ENCODE results near the gene DENND1C.

DENND1C gene

DNA sequence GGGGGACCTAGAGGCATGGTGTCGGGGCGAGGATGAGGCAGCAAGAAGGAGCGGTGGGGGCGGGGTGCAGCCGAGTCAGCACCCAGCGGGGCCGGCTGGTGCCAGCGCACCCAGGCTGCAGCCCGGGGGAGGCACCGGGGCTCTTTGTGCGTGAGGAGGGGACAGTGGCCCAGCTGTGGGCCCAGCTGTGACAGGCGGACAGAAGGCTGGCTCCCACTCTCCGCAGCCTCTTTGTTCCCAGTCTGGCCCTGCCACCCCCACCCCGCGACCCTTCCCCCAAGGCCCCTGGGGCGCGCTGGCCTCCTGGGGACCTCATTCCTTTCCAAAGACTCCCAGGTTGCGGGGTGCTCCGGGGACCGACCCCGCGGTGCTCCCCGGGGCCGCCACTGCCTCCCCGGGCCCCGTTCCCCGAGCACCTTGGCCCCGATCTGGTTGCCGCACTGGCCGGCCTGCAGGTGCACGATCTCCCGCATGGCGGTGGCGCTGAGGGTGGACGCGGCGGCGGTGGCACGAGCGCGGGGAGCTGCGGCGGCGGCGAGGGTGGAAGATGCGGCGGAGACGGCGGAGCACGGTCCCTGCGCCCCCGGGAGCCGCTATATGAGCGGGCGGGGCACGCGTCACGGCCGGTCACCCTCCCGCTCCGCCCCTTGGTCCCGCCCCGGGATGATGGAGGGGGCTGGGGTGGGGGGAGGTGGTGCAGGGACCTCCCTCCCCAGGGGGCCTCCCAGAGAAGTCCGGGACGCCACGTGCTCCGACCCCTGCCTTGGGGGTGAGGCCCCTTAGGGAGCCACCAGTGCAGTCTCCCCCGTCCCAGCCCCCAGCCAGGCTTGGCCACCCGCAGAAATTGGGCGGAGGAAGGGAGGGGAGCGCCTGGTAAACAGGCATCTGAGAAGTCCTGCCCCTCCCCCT lies 20.4 kb upstream of the DENND1C start, which contains the start of gene TUBB4A:
TSS of gene TUBB4A (minus strand) at position 570 of the 909 bp plus-strand sequence. CDS start at position 473, 97 bp downstream.
- DNase-seq (ENCODE audit: extremely low read depth, insufficient read length), result peak; percentile 47
- peak within 1 kb of the TSS; percentile 62 for H3K4me3 ChIP-seq (replicated peaks; ENCODE audit: low read depth, low read length)
- TF ChIP-seq, protein P1, sequence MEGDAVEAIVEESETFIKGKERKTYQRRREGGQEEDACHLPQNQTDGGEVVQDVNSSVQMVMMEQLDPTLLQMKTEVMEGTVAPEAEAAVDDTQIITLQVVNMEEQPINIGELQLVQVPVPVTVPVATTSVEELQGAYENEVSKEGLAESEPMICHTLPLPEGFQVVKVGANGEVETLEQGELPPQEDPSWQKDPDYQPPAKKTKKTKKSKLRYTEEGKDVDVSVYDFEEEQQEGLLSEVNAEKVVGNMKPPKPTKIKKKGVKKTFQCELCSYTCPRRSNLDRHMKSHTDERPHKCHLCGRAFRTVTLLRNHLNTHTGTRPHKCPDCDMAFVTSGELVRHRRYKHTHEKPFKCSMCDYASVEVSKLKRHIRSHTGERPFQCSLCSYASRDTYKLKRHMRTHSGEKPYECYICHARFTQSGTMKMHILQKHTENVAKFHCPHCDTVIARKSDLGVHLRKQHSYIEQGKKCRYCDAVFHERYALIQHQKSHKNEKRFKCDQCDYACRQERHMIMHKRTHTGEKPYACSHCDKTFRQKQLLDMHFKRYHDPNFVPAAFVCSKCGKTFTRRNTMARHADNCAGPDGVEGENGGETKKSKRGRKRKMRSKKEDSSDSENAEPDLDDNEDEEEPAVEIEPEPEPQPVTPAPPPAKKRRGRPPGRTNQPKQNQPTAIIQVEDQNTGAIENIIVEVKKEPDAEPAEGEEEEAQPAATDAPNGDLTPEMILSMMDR (IDR thresholded peaks at IDR 0.05; ENCODE audit: insufficient read depth, low read length, poor library complexity, severe bottlenecking), result no peak
- H3K36me3 ChIP-seq (ENCODE audit: control insufficient read depth, insufficient read depth, low read length), result no peaks in the 10 kb centered on the region
- H3K27me3 ChIP-seq (replicated peaks; ENCODE audit: control insufficient read depth, insufficient read depth, low read length), result no peaks in the 10 kb centered on the region; the same call in 1 of the 2 replicates

DNA sequence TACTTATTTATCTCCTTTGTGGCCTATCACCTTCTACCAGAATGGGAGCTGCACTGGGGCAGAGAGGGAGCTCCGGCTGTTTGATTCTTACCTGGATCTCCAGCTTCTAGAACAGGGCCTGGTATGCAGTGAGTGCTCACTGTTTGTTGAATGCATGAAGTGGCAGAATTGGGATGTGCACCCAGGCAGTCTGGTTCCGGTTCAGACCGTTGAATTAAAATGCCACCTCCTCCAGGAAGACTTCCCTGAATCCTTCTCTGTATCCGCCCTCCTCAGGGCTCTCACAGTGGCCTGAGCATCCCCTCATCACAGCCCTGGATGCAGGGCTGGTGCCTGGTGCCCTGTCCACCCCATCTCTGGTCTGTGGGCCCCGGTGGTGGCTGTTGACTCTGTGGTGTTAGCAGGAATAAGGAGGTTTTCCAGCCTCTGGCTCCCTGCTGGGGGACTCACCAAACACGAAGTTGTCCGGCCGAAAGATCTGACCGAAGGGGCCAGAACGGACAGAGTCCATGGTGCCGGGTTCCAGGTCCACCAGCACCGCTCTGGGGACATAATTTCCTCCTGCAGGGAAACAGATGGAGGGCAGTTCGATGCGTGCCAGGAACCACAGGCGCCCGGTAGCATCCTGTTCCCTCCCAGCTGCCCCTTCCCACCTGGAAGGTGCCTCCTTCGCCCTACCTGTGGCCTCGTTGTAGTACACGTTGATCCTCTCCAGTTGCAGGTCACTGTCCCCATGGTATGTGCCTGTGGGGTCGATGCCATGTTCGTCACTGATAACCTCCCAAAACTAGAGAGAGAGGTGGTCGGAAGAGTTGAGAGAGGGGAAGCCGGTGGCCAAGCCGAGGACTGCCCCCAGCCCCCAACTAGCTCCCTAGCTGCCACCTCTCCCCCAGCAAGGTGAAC lies 19.5 kb upstream of the DENND1C start:
- no peaks in the 10 kb centered on the region for H3K36me3 ChIP-seq (ENCODE audit: control insufficient read depth, insufficient read depth, low read length)
- H3K4me3 ChIP-seq (replicated peaks; ENCODE audit: low read depth, low read length), result no peak overlapping the region
- no peak for DNase-seq (ENCODE audit: extremely low read depth, insufficient read length)
- no peaks in the 10 kb centered on the region; the same call in 1 of the 2 replicates for H3K27me3 ChIP-seq (replicated peaks; ENCODE audit: control insufficient read depth, insufficient read depth, low read length)
- TF ChIP-seq, protein P1 (IDR thresholded peaks at IDR 0.05; ENCODE audit: insufficient read depth, low read length, poor library complexity, severe bottlenecking), result no peak

- Histone ChIP-seq H3K36me3 (ENCODE audit: control insufficient read depth, insufficient read depth, low read length) (no peaks in the 10 kb centered on the region), H3K4me3 (replicated peaks; ENCODE audit: low read depth, low read length) (no peak overlapping the region), H3K27me3 (replicated peaks; ENCODE audit: control insufficient read depth, insufficient read depth, low read length) (no peaks in the 10 kb centered on the region; the same call in 1 of the 2 replicates)
- TF ChIP-seq, protein P1 (IDR thresholded peaks at IDR 0.05; ENCODE audit: insufficient read depth, low read length, poor library complexity, severe bottlenecking), result no peak
- no peak for DNase-seq (ENCODE audit: extremely low read depth, insufficient read length)
Observed at GRCh38 chr19:6499052-6499790, 17.6 kb upstream of the DENND1C start.

GRCh38 chr19:6498294-6499036 lies 16.9 kb upstream of the DENND1C start:
- Histone ChIP-seq H3K4me3 (replicated peaks; ENCODE audit: low read depth, low read length) (no peak overlapping the region), H3K36me3 (ENCODE audit: control insufficient read depth, insufficient read depth, low read length) (no peaks in the 10 kb centered on the region), H3K27me3 (replicated peaks; ENCODE audit: control insufficient read depth, insufficient read depth, low read length) (no peaks in the 10 kb centered on the region; the same call in 1 of the 2 replicates)
- no peak for DNase-seq (ENCODE audit: extremely low read depth, insufficient read length)
- TF ChIP-seq, protein P1 (IDR thresholded peaks at IDR 0.05; ENCODE audit: insufficient read depth, low read length, poor library complexity, severe bottlenecking), result no peak

GRCh38 chr19:6495947-6496346 lies 14.4 kb upstream of the DENND1C start:
- TF ChIP-seq, protein P1 (IDR thresholded peaks at IDR 0.05; ENCODE audit: insufficient read depth, low read length, poor library complexity, severe bottlenecking), result no peak
- Histone ChIP-seq H3K27me3 (replicated peaks; ENCODE audit: control insufficient read depth, insufficient read depth, low read length) (no peaks in the 10 kb centered on the region), H3K36me3 (ENCODE audit: control insufficient read depth, insufficient read depth, low read length) (no peaks in the 10 kb centered on the region), H3K4me3 (replicated peaks; ENCODE audit: low read depth, low read length) (no peak overlapping the region)
- DNase-seq (ENCODE audit: extremely low read depth, insufficient read length), result no peak

Data from GM06990 (cell line).